Endodermal cell (in vitro differentiated cells): Measurements from ENCODE around the gene GALNT2. TPM values are rescaled to one million over a fixed set of nuclear protein-coding genes. Genes with fewer than 3 reads are reported as not detected.

ENCODE experiments used
- DNase-seq: peaks from one replicate; pipeline ENCODE4 v3.0.0-alpha.2; 2017
- H3K27ac ChIP-seq: 2 replicates; pipeline ENCODE4 v1.5.1; 2013; ENCODE audit warnings: mild to moderate bottlenecking, low read depth, low read length, moderate library complexity
- H3K27me3 ChIP-seq: 2 replicates; pipeline ENCODE4 v1.6.1; 2013; ENCODE audit warnings: mild to moderate bottlenecking, low read length, moderate library complexity; ENCODE audit not compliant: insufficient read depth, control insufficient read depth, poor library complexity, severe bottlenecking
- H3K36me3 ChIP-seq: 2 replicates; pipeline ENCODE4 v1.7.0; 2013; ENCODE audit warnings: mild to moderate bottlenecking, low read length, moderate library complexity; ENCODE audit not compliant: control insufficient read depth, insufficient read depth
- H3K4me1 ChIP-seq: one replicate; pipeline ENCODE4 v1.7.0; 2013; ENCODE audit warnings: low read length; ENCODE audit not compliant: control insufficient read depth, insufficient read depth
- H3K4me3 ChIP-seq: 2 replicates; pipeline ENCODE4 v1.5.1; 2013; ENCODE audit warnings: mild to moderate bottlenecking, low read length, moderate library complexity
- H3K9ac ChIP-seq: 2 replicates; pipeline ENCODE4 v1.6.1; 2013; ENCODE audit warnings: mild to moderate bottlenecking, low read length, moderate library complexity; ENCODE audit not compliant: poor library complexity, severe bottlenecking; ENCODE audit errors: extremely low read depth
- H3K9me3 ChIP-seq: 2 replicates; pipeline ENCODE4 v1.6.1; 2013; ENCODE audit warnings: mild to moderate bottlenecking, low read length, moderate library complexity; ENCODE audit not compliant: control insufficient read depth
- H3K27ac Mint-ChIP-seq: 2 replicates; pipeline ENCODE4 v1.8.0; 2020; ENCODE audit warnings: mixed read lengths
- H3K27me3 Mint-ChIP-seq: 2 replicates; pipeline ENCODE4 v1.8.0; 2021; ENCODE audit warnings: mild to moderate bottlenecking, mixed read lengths; ENCODE audit not compliant: insufficient read depth
- H3K36me3 Mint-ChIP-seq: 2 replicates; pipeline ENCODE4 v1.8.0; 2020; ENCODE audit warnings: low read depth, mixed read lengths
- H3K4me1 Mint-ChIP-seq: 2 replicates; pipeline ENCODE4 v1.8.0; 2020; ENCODE audit warnings: mixed read lengths
- H3K4me3 Mint-ChIP-seq: 2 replicates; pipeline ENCODE4 v1.8.0; 2020; ENCODE audit warnings: mild to moderate bottlenecking, moderate library complexity, mixed read lengths
- H3K9me3 Mint-ChIP-seq: 2 replicates; pipeline ENCODE4 v1.8.0; 2020; ENCODE audit warnings: mild to moderate bottlenecking, mixed read lengths
- WGBS, 2 experiments: methylation state at CpG; one replicate each; pipeline versions ENCODE4 v1.1.5 to v1.1.7; 2013; ENCODE audit warnings: missing lambda C conversion rate in 2 of 2, mixed read lengths in 1 of 2; ENCODE audit not compliant: insufficient coverage in 1 of 2, insufficient read length in 1 of 2; 5-methylcytosine and 5-hydroxymethylcytosine counted together
- total RNA-seq, 2 donors: library from RNA; stranded (reverse); fragmentation: NEBNext Ultra II Directional in 1 of 2; extraction: Animal tissue kit (Norgen Biotek cat#: 25700) in 1 of 2; gene quantifications; 2 replicates in 1 of 2; 3 replicates in 1 of 2; pipeline ENCODE4 v1.2.1, GENCODE V29; 2021
- TF ChIP-seq, protein P1 (sequence below): fragments of 200-600 bp; sonication (generic); conservative IDR thresholded peaks from 2 replicates; pipeline ENCODE4 v1.5.0; 2021; ENCODE audit warnings: antibody characterized with exemption, mild to moderate bottlenecking

The GALNT2 gene
- total RNA-seq, 2 donors from 2014 or later, result 41.6 to 63.5 TPM

GRCh38 chr1:230285351-230285750 lies 218.3 kb downstream of the GALNT2 start:
- no peaks in the 10 kb centered on the region for H3K27me3 Mint-ChIP-seq
- H3K36me3 Mint-ChIP-seq, result peaks cover 10% of the 10 kb centered on the region
- H3K27me3 ChIP-seq, result no peaks in the 10 kb centered on the region
- H3K4me1 ChIP-seq, result no peaks in the 10 kb centered on the region
- no peak overlapping the region for H3K4me3 Mint-ChIP-seq
- no peaks in the 10 kb centered on the region for H3K9me3 ChIP-seq
- no peak for DNase-seq
- no peak overlapping the region for H3K27ac ChIP-seq
- H3K9ac ChIP-seq, result no peak overlapping the region
- H3K4me1 Mint-ChIP-seq, result peaks cover 2% of the 10 kb centered on the region
- WGBS, 2 experiments, result 91 to 92% methylated on average over 1 to 7 of the region's 7 CpGs
- no peaks in the 10 kb centered on the region for H3K9me3 Mint-ChIP-seq
- no peaks in the 10 kb centered on the region for H3K36me3 ChIP-seq
- no peak overlapping the region for H3K4me3 ChIP-seq
- TF ChIP-seq, protein P1, sequence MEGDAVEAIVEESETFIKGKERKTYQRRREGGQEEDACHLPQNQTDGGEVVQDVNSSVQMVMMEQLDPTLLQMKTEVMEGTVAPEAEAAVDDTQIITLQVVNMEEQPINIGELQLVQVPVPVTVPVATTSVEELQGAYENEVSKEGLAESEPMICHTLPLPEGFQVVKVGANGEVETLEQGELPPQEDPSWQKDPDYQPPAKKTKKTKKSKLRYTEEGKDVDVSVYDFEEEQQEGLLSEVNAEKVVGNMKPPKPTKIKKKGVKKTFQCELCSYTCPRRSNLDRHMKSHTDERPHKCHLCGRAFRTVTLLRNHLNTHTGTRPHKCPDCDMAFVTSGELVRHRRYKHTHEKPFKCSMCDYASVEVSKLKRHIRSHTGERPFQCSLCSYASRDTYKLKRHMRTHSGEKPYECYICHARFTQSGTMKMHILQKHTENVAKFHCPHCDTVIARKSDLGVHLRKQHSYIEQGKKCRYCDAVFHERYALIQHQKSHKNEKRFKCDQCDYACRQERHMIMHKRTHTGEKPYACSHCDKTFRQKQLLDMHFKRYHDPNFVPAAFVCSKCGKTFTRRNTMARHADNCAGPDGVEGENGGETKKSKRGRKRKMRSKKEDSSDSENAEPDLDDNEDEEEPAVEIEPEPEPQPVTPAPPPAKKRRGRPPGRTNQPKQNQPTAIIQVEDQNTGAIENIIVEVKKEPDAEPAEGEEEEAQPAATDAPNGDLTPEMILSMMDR, result no peak
- H3K27ac Mint-ChIP-seq, result no peak overlapping the region

- Mint-ChIP-seq H3K9me3 (no peaks in the 10 kb centered on the region), H3K27me3 (peaks cover 3% of the 10 kb centered on the region), H3K4me1 (peaks cover 2% of the 10 kb centered on the region), H3K4me3 (no peak overlapping the region), H3K27ac (no peak overlapping the region), H3K36me3 (peaks cover 10% of the 10 kb centered on the region)
- H3K36me3 ChIP-seq, result no peaks in the 10 kb centered on the region
- H3K9ac ChIP-seq, result no peak overlapping the region
- no peak overlapping the region for H3K4me3 ChIP-seq
- TF ChIP-seq, protein P1, result no peak
- H3K4me1 ChIP-seq, result no peaks in the 10 kb centered on the region
- H3K27ac ChIP-seq, result peak overlapping the region; percentile 32
- H3K9me3 ChIP-seq, result no peaks in the 10 kb centered on the region
- WGBS, 2 experiments, result 86 to 91% methylated on average over 9 to 21 of the region's 21 CpGs
- H3K27me3 ChIP-seq, result no peaks in the 10 kb centered on the region
- no peak for DNase-seq
Observed at GRCh38 chr1:230286166-230286889, 219.3 kb downstream of the GALNT2 start.

DNA sequence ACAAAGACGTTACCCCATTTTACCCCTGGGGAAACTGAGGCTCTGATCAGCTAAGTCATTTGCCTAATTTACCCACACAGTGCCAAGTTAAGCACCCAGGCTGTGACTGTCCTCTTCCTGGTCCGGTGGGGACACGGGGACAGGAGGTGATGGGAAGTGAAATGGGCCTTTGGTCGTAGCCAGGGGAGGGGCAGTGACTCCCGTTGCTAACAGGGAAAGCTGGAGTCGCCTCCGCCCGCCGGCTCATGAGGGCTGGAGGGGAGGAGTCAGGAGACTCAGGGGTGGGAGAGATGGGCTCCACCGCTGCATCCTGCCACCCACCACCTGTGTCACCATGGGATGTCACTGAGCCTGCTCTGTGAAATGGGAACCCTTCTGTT lies 219.8 kb downstream of the GALNT2 start:
- Mint-ChIP-seq H3K27me3 (peaks cover 4% of the 10 kb centered on the region), H3K27ac (no peak overlapping the region), H3K9me3 (no peaks in the 10 kb centered on the region), H3K36me3 (peaks cover 10% of the 10 kb centered on the region), H3K4me1 (peaks cover 2% of the 10 kb centered on the region), H3K4me3 (no peak overlapping the region)
- no peak overlapping the region for H3K9ac ChIP-seq
- H3K4me1 ChIP-seq, result no peaks in the 10 kb centered on the region
- TF ChIP-seq, protein P1, result no peak
- H3K27me3 ChIP-seq, result no peaks in the 10 kb centered on the region
- H3K27ac ChIP-seq, result no peak overlapping the region
- no peaks in the 10 kb centered on the region for H3K36me3 ChIP-seq
- H3K4me3 ChIP-seq, result no peak overlapping the region
- DNase-seq, result no peak
- no peaks in the 10 kb centered on the region for H3K9me3 ChIP-seq
- WGBS, 2 experiments, result 86 to 100% methylated on average over 2 to 10 of the region's 10 CpGs
